NCI-H2171 treated with DMSO at 0.1 percent for 48 hours (cell line): Measurements from ENCODE around the gene GNA15.
A peak's percentile ranks its signal among the peaks of the same experiment; 100 is the strongest.
"Not testable (repeated sequence)": the region's sequence is repeated elsewhere in the genome, so short reads cannot be mapped to it uniquely, and the experiment has no call there.

Experiments used
- DNase-seq: peaks from one replicate; lab custom pipeline; 2025; lab: John Stamatoyannopoulos, UW

Gene GNA15

GRCh38 chr19:3190921-3191805 is 55.3 kb downstream of the GNA15 start:
- DNase-seq = no peak

GRCh38 chr19:3191806-3192104 is 55.9 kb downstream of the GNA15 start:
- not testable (repeated sequence) for DNase-seq

GRCh38 chr19:3192228-3192635 is 56.4 kb downstream of the GNA15 start:
- DNase-seq = no peak

- no peak for DNase-seq
Measured at GRCh38 chr19:3192684-3193083, 56.9 kb downstream of the GNA15 start.

- DNase-seq = no peak
Measured at GRCh38 chr19:3193256-3194105, 57.6 kb downstream of the GNA15 start.

- no peak for DNase-seq
Measured at GRCh38 chr19:3194106-3195087, 58.6 kb downstream of the GNA15 start.

- DNase-seq = peak; percentile 92
Measured at GRCh38 chr19:3196064-3196932, 60.5 kb downstream of the GNA15 start.

- no peak for DNase-seq
Measured at GRCh38 chr19:3196933-3197205, 61.0 kb downstream of the GNA15 start.

- no peak for DNase-seq
Measured at GRCh38 chr19:3198901-3199700, 63.3 kb downstream of the GNA15 start.

- no peak for DNase-seq
Measured at GRCh38 chr19:3201072-3201700, 65.4 kb downstream of the GNA15 start.

GRCh38 chr19:3201911-3202310 is 66.1 kb downstream of the GNA15 start:
- no peak for DNase-seq

GRCh38 chr19:3202346-3202745 is 66.5 kb downstream of the GNA15 start:
- DNase-seq = no peak

- not testable (repeated sequence) for DNase-seq
Measured at GRCh38 chr19:3202895-3203294, 67.1 kb downstream of the GNA15 start.

GRCh38 chr19:3203805-3204645 is 68.2 kb downstream of the GNA15 start:
- no peak for DNase-seq

GRCh38 chr19:3204646-3205275 is 68.9 kb downstream of the GNA15 start:
- no peak for DNase-seq

GRCh38 chr19:3206216-3206953 is 70.6 kb downstream of the GNA15 start:
- DNase-seq = no peak

GRCh38 chr19:3207461-3208242 is 71.8 kb downstream of the GNA15 start:
- DNase-seq = no peak
